Tibial nerve (tissue), 4 donors: ENCODE data around the gene RBMS3. TPM values are rescaled to one million over a fixed set of nuclear protein-coding genes. Genes with fewer than 3 reads are reported as not detected.

Experiments
- DNase-seq, 2 donors: peaks; one replicate each; pipeline ENCODE4 v3.0.0-alpha.2; 2019; ENCODE audit warnings: low spot score in 2 of 2
- H3K27ac ChIP-seq, 4 donors: fragments of 200-600 bp; sonication (generic) in 3 of 4; one replicate each; pipeline ENCODE4 v1.5.1; 2017 to 2019; ENCODE audit warnings: mild to moderate bottlenecking in 1 of 4
- H3K27me3 ChIP-seq, 2 donors: fragments of 200-600 bp; sonication (generic) in 1 of 2; one replicate each; pipeline versions ENCODE4 v1.5.1 to v1.6.0; 2017 to 2019
- H3K36me3 ChIP-seq, 3 donors: fragments of 200-600 bp; sonication (generic); one replicate each; pipeline ENCODE4 v1.5.1; 2018 to 2019
- H3K4me1 ChIP-seq, 4 donors: fragments of 200-600 bp; sonication (generic) in 3 of 4; one replicate each; pipeline ENCODE4 v1.5.1; 2017 to 2019
- H3K4me3 ChIP-seq, 4 donors: fragments of 200-600 bp; sonication (generic) in 3 of 4; one replicate each; pipeline ENCODE4 v1.5.1; 2017 to 2019; ENCODE audit warnings: mild to moderate bottlenecking in 1 of 4, moderate library complexity in 1 of 4
- H3K9me3 ChIP-seq, 4 donors: fragments of 200-600 bp; sonication (generic) in 3 of 4; one replicate each; pipeline ENCODE4 v1.5.1; 2017 to 2019
- CTCF ChIP-seq, 5 experiments: fragments of 200-600 bp in 3 of 5; fragments of 450-650 bp in 2 of 5; sonication (generic) in 3 of 5; IDR thresholded peaks; one replicate each; pipeline ENCODE4 v1.5.1; 2016 to 2019; ENCODE audit warnings: antibody characterized with exemption in 5 of 5, mild to moderate bottlenecking in 3 of 5, moderate library complexity in 2 of 5
- EP300 ChIP-seq, 2 donors: sonication (generic); formaldehyde crosslinking; IDR thresholded peaks; one replicate each; pipeline ENCODE4 v1.6.1; 2017; ENCODE audit warnings: antibody characterized with exemption in 2 of 2, mild to moderate bottlenecking in 1 of 2
- POLR2A ChIP-seq, 2 donors: fragments of 450-650 bp; IDR thresholded peaks; one replicate each; pipeline ENCODE4 v1.6.1; 2017; ENCODE audit warnings: antibody characterized with exemption in 2 of 2, mild to moderate bottlenecking in 2 of 2, moderate library complexity in 2 of 2
- WGBS, 2 donors: methylation state at CpG; one replicate each; pipeline ENCODE4 v1.1.5; 2018; 5-methylcytosine and 5-hydroxymethylcytosine counted together
- total RNA-seq, 4 donors: library from RNA; depleted of rRNA; stranded (reverse); fragments of >200 nt; gene quantifications; one replicate each; pipeline ENCODE4 v1.1.0, GENCODE V29; 2016

Gene RBMS3
- total RNA-seq, 4 donors from 2014 or later: 157 to 175 (median 161) TPM

- Histone ChIP-seq H3K27me3 (no peaks in the 10 kb centered on the region), H3K4me3 (no peak overlapping the region), H3K27ac (no peak overlapping the region), H3K4me1 (peaks cover 0 to 20% (median 2%) of the 10 kb centered on the region in 4 donors), H3K36me3 (peaks cover 0 to 16% (median 0%) of the 10 kb centered on the region in 3 donors), H3K9me3 (no peaks in the 10 kb centered on the region)
- TF ChIP-seq POLR2A (IDR thresholded peaks at IDR 0.05) (no peak), CTCF (IDR thresholded peaks at IDR 0.05) (no peak), EP300 (IDR thresholded peaks at IDR 0.05) (no peak)
- WGBS, 2 donors: 77 to 85% methylated on average over 2 of the region's 2 CpGs
- no peak for DNase-seq
Observed at GRCh38 chr3:29484633-29485032, 203.8 kb downstream of the RBMS3 start.

- no peaks in the 10 kb centered on the region for H3K27me3 ChIP-seq
- peaks cover 0 to 20% (median 2%) of the 10 kb centered on the region in 4 donors for H3K4me1 ChIP-seq
- DNase-seq: no peak
- 57 to 59% methylated on average over 5 of the region's 5 CpGs for WGBS, 2 donors
- no peaks in the 10 kb centered on the region for H3K9me3 ChIP-seq
- H3K4me3 ChIP-seq: no peak overlapping the region
- TF ChIP-seq EP300 (IDR thresholded peaks at IDR 0.05) (peak in 1 of 2 donors; percentile 58), POLR2A (IDR thresholded peaks at IDR 0.05) (no peak)
- peaks cover 0 to 25% (median 0%) of the 10 kb centered on the region in 3 donors for H3K36me3 ChIP-seq
- H3K27ac ChIP-seq: peak overlapping the region in 2 of 4 donors; percentile 18 to 23
Observed at GRCh38 chr3:29486096-29486495, 205.2 kb downstream of the RBMS3 start.

- 72 to 88% methylated on average over 2 of the region's 2 CpGs for WGBS, 2 donors
- DNase-seq: no peak
- Histone ChIP-seq H3K4me1 (peaks cover 0 to 20% (median 2%) of the 10 kb centered on the region in 4 donors), H3K27me3 (no peaks in the 10 kb centered on the region), H3K27ac (peak overlapping the region in 2 of 4 donors; percentile 13 to 18), H3K36me3 (peaks cover 0 to 31% (median 0%) of the 10 kb centered on the region in 3 donors), H3K9me3 (no peaks in the 10 kb centered on the region), H3K4me3 (no peak overlapping the region)
- TF ChIP-seq POLR2A (IDR thresholded peaks at IDR 0.05) (no peak), EP300 (IDR thresholded peaks at IDR 0.05) (no peak), CTCF (IDR thresholded peaks at IDR 0.05) (no peak)
Observed at GRCh38 chr3:29486917-29487316, 206.0 kb downstream of the RBMS3 start.

GRCh38 chr3:29488922-29489321, 208.1 kb downstream of the RBMS3 start:
- no peak for DNase-seq
- H3K36me3 ChIP-seq: peaks cover 0 to 32% (median 0%) of the 10 kb centered on the region in 3 donors
- no peaks in the 10 kb centered on the region for H3K9me3 ChIP-seq
- no peak overlapping the region for H3K27ac ChIP-seq
- H3K27me3 ChIP-seq: no peaks in the 10 kb centered on the region
- TF ChIP-seq POLR2A (IDR thresholded peaks at IDR 0.05) (no peak), EP300 (IDR thresholded peaks at IDR 0.05) (no peak)
- no peak overlapping the region for H3K4me3 ChIP-seq
- peaks cover 0 to 25% (median 2%) of the 10 kb centered on the region in 4 donors for H3K4me1 ChIP-seq
- 67 to 82% methylated on average over 1 of the region's 1 CpG for WGBS, 2 donors

- H3K27me3 ChIP-seq: no peaks in the 10 kb centered on the region
- WGBS, 2 donors: 79 to 87% methylated on average over 3 of the region's 3 CpGs
- H3K4me1 ChIP-seq: peaks cover 0 to 15% (median 0%) of the 10 kb centered on the region in 4 donors
- H3K36me3 ChIP-seq: peaks cover 0 to 30% (median 0%) of the 10 kb centered on the region in 3 donors
- no peak for TF ChIP-seq EP300 (IDR thresholded peaks at IDR 0.05)
- no peak for TF ChIP-seq POLR2A (IDR thresholded peaks at IDR 0.05)
- no peak for TF ChIP-seq CTCF (IDR thresholded peaks at IDR 0.05)
- no peak overlapping the region for H3K4me3 ChIP-seq
- no peaks in the 10 kb centered on the region for H3K9me3 ChIP-seq
- H3K27ac ChIP-seq: no peak overlapping the region
- no peak for DNase-seq
Observed at GRCh38 chr3:29493109-29493508, 212.2 kb downstream of the RBMS3 start.

- H3K9me3 ChIP-seq: no peaks in the 10 kb centered on the region
- no peak for TF ChIP-seq POLR2A (IDR thresholded peaks at IDR 0.05)
- no peak for TF ChIP-seq EP300 (IDR thresholded peaks at IDR 0.05)
- no peak for TF ChIP-seq CTCF (IDR thresholded peaks at IDR 0.05)
- 40 to 54% methylated on average over 6 of the region's 6 CpGs for WGBS, 2 donors
- H3K27ac ChIP-seq: peak overlapping the region in 2 of 4 donors; percentile 37 to 43
- no peak for DNase-seq
- peaks cover 0 to 17% (median 0%) of the 10 kb centered on the region in 3 donors for H3K36me3 ChIP-seq
- no peaks in the 10 kb centered on the region for H3K27me3 ChIP-seq
- peaks cover 0 to 15% (median 0%) of the 10 kb centered on the region in 4 donors for H3K4me1 ChIP-seq
- H3K4me3 ChIP-seq: no peak overlapping the region
Observed at GRCh38 chr3:29494305-29495036, 213.6 kb downstream of the RBMS3 start.
